ENCODE results near the gene ZNF853.
"Not testable (repeated sequence)": the region's sequence is repeated elsewhere in the genome, so short reads cannot be mapped to it uniquely, and the experiment has no call there.

DNA sequence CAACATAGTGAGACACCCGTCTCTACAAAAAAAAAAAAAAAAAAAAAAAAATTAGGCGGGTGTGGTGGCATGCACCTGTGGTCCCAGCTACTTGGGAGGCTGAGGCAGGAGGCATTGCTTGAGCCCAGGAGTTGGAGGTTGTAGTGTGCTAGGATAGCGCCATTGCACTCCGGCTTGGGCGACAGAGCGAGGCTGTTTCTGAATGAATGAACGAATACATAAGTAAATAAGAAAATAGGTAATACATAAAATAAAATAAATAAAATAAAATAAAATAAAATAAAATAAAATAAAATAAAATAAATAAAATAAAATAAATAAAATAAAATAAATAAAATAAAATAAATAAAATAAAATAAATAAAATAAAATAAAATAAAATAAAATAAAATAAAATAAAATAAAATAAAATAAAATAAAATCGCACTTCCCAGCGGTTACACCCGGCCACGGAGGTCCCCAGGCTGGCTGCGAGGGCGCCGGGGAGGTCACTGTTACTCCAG lies 38.5 kb upstream of the ZNF853 start:
- TF ChIP-seq, protein P1, sequence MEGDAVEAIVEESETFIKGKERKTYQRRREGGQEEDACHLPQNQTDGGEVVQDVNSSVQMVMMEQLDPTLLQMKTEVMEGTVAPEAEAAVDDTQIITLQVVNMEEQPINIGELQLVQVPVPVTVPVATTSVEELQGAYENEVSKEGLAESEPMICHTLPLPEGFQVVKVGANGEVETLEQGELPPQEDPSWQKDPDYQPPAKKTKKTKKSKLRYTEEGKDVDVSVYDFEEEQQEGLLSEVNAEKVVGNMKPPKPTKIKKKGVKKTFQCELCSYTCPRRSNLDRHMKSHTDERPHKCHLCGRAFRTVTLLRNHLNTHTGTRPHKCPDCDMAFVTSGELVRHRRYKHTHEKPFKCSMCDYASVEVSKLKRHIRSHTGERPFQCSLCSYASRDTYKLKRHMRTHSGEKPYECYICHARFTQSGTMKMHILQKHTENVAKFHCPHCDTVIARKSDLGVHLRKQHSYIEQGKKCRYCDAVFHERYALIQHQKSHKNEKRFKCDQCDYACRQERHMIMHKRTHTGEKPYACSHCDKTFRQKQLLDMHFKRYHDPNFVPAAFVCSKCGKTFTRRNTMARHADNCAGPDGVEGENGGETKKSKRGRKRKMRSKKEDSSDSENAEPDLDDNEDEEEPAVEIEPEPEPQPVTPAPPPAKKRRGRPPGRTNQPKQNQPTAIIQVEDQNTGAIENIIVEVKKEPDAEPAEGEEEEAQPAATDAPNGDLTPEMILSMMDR (IDR thresholded peaks at IDR 0.05; ENCODE audit: insufficient read depth, low read length, poor library complexity, severe bottlenecking) = not testable (repeated sequence)
- not testable (repeated sequence) for TF ChIP-seq EZH2phosphoT487 (conservative IDR thresholded peaks at IDR 0.05; ENCODE audit: low read length)
